Breast epithelium (tissue), 4 donors: ENCODE measurements around the gene FAM83E. TPM values are rescaled to one million over a fixed set of nuclear protein-coding genes. Genes with fewer than 3 reads are reported as not detected.
A peak's percentile ranks its signal among the peaks of the same experiment; 100 is the strongest.

Experiments
- DNase-seq, 2 donors: peaks; one replicate each; pipeline ENCODE4 v3.0.0-alpha.2; 2019; ENCODE audit warnings: low spot score in 2 of 2
- H3K27ac ChIP-seq, 2 donors: fragments of 200-600 bp; sonication (generic) in 1 of 2; one replicate each; pipeline ENCODE4 v1.5.1; 2016 to 2019; ENCODE audit warnings: mild to moderate bottlenecking in 1 of 2
- H3K27me3 ChIP-seq, 2 donors: fragments of 200-600 bp; sonication (generic) in 1 of 2; one replicate each; pipeline versions ENCODE4 v1.5.1 to v1.6.0; 2017 to 2019; ENCODE audit warnings: control low read depth in 1 of 2, mild to moderate bottlenecking in 1 of 2
- H3K36me3 ChIP-seq: fragments of 200-600 bp; one replicate; pipeline ENCODE4 v1.5.1; 2019
- H3K4me1 ChIP-seq, 2 donors: fragments of 200-600 bp; sonication (generic); one replicate each; pipeline ENCODE4 v1.5.1; 2016 to 2019; ENCODE audit warnings: control low read depth in 1 of 2
- H3K4me3 ChIP-seq, 3 donors: fragments of 200-600 bp; sonication (generic); 1 replicate in 2 of 3; 2 replicates in 1 of 3; pipeline ENCODE4 v1.5.1; 2016 to 2019; ENCODE audit warnings: mild to moderate bottlenecking in 3 of 3, moderate library complexity in 2 of 3
- H3K9me3 ChIP-seq, 2 donors: fragments of 200-600 bp; sonication (generic) in 1 of 2; one replicate each; pipeline ENCODE4 v1.5.1; 2016 to 2019; ENCODE audit warnings: control low read depth in 1 of 2
- CTCF ChIP-seq, 3 donors: fragments of 450-650 bp; IDR thresholded peaks; one replicate each; pipeline ENCODE4 v1.5.1; 2016 to 2017; ENCODE audit warnings: antibody characterized with exemption in 3 of 3, mild to moderate bottlenecking in 3 of 3, moderate library complexity in 3 of 3
- POLR2A ChIP-seq: fragments of 450-650 bp; IDR thresholded peaks from one replicate; pipeline ENCODE4 v1.6.1; 2016; ENCODE audit warnings: antibody characterized with exemption, mild to moderate bottlenecking, moderate library complexity
- POLR2AphosphoS5 ChIP-seq, 3 donors: sonication (generic); formaldehyde crosslinking; IDR thresholded peaks; one replicate each; pipeline ENCODE4 v1.6.1; 2017; ENCODE audit warnings: antibody characterized with exemption in 3 of 3
- intact Hi-C: fragments of 100-400 bp; cut with DNase I; formaldehyde crosslinking; loops from one replicate; pipeline ENCODE4 v1.15.1; 2023; ENCODE audit warnings: low total_unique reads
- total RNA-seq, 3 donors: library from RNA; depleted of rRNA; stranded (reverse); fragments of >200 nt; gene quantifications; one replicate each; pipeline ENCODE4 v1.1.0, GENCODE V29; 2016

The FAM83E gene
- total RNA-seq, 3 donors from 2014 or later: 3.3 to 5.6 TPM; not detected in 1

GRCh38 chr19:48636859-48637448, 22.1 kb upstream of the FAM83E start, which contains the start of gene DBP:
DBP (minus strand) TSS chr19:48637379; CDS start chr19:48636994, 385 bp downstream.
- intact Hi-C loops: no loop called here
- no peaks in the 10 kb centered on the region for H3K27me3 ChIP-seq
- H3K9me3 ChIP-seq: no peaks in the 10 kb centered on the region
- TF ChIP-seq POLR2AphosphoS5 (IDR thresholded peaks at IDR 0.05) (no peak), POLR2A (no peak), CTCF (IDR thresholded peaks at IDR 0.05) (peak in 1 of 3 donors; percentile 25)
- H3K4me1 ChIP-seq: peaks cover 0 to 7% of the 10 kb centered on the region in 2 donors
- peak in 1 of 2 donors; percentile 72 for DNase-seq
- H3K36me3 ChIP-seq: no peaks in the 10 kb centered on the region
- H3K27ac ChIP-seq: peak within 1 kb of the TSS; percentile 99
- peak within 1 kb of the TSS; percentile 63 to 88 (median 77) for H3K4me3 ChIP-seq

DNA sequence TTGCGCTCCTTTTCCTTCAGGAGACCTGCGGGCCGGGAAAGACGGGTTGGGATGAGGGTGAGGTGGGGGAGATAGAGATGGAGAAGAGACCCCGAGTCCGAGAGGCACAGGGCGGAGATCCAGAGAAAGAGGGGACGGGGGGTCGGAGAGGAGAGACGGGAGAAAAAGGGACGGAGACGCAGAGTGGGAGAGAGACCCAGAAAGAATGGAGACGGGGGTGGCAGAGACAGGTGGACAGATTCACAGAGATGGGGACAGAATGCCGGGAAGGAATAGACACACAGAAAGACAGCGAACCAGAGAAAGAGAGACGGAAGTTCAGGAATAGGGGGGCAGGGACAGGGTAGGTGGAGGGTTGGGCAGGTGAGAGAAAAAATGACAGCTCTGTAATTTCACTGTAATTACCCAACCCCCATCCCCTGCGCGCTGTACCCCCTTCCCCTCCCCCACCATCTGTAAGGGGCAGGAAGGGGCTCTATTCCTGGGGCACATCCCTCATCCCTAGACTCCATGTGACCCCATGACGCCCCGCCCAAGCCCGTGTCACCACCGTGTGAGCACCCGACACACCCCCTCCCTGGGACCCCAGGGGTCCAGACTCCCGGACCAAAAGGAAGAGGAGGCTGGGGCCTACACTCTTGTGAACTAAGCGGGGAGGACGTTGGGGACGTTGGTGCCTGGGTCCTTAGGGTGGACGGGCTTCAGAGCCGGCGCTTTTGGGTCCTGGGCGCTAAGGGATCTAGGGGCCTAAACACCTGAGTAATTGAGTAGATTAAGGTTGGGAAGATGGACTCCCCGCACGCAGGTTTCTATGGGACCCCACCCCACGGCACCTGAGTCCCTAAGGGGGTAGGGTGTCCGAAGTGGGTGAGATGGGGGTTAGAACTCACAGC, 21.3 kb upstream of the FAM83E start:
- no peak for TF ChIP-seq POLR2A
- no peak for TF ChIP-seq POLR2AphosphoS5 (IDR thresholded peaks at IDR 0.05)
- TF ChIP-seq CTCF (IDR thresholded peaks at IDR 0.05): no peak
- Histone ChIP-seq H3K27me3 (no peaks in the 10 kb centered on the region), H3K36me3 (no peaks in the 10 kb centered on the region), H3K27ac (peak overlapping the region; percentile 99), H3K4me3 (peak overlapping the region; percentile 63 to 88 (median 77)), H3K9me3 (no peaks in the 10 kb centered on the region), H3K4me1 (peaks cover 0 to 7% of the 10 kb centered on the region in 2 donors)
- intact Hi-C loops: no loop called here
- DNase-seq: no peak

DNA sequence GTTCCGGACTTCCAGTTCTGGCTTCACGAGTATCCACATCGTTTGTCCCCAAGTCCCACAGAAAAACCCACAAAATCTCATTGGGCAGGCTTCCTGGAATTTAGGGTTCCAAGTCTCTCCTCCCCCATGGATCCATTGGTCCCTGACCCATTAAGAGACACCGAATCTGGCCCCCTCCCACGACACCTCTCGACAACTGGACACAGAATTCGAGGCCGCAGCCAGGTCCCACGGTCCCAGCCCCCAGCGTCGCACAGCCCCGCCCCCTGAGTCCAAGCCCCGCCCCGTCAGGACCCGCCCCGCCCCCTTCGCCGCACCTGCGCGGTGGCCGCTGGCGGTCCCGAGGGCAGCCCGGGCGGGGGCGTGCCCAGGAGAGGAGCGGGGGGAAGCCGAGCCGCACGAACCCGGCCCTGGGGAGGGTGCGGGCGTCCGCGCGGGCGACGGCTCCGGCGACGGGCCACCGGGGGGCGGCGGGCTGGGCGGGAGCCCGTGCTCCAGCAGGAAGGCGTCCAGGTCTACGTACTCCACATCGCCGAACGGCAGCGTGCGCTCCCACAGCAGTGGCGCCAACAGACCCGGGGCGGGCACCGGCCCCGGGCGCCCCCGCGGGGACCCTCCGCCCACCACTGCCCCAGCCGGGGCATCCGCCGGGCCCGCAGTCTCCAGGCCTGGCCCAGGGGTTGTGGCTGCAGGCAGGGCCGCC, 20.5 kb upstream of the FAM83E start:
- intact Hi-C loops: no loop called here
- peak in 1 of 2 donors; percentile 83 for DNase-seq

DNA sequence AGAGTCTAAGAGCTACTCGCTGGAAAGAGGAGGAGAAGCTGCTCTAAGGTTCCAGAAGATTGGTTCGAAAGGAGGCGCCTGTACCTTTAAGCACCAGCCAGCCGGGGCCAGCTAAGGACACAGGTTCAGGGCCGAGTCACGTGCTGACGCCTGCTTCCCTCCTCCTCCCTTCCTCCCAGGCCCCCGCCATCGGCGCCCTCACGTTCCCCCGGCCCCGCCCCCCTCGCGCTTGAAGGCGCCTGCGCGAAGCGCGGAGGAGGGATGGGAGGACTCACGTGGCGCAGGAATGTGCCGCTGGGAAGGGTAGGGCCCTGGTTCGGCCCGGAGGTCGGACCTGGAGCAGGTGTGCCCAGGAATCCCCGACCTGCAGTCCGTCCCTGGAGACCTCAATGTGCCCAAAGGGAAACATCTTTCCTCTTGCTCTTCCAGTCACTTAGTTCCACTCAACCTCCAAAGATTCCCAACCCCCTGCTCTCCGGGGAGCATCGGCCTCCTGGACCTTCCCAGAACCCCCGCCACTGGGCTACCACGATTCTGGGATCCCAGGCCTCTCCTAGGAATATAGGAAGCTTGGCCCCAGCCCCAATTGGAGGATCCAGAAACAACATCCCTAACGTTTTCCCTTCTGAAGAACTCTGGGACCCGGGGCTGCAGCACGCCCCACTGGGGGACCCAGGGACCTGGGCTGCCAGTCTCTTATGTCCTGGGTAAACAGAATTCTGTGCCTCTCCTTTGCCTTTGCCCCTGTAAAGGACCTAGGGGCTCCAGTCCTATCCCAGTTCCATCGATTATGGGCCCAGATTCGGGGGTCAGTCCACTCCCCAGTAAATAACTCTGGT, 19.8 kb upstream of the FAM83E start:
- Histone ChIP-seq H3K4me1 (peaks cover 0 to 7% of the 10 kb centered on the region in 2 donors), H3K36me3 (no peaks in the 10 kb centered on the region), H3K27me3 (no peaks in the 10 kb centered on the region), H3K27ac (peak overlapping the region; percentile 99), H3K4me3 (peak overlapping the region; percentile 63 to 88 (median 77)), H3K9me3 (no peaks in the 10 kb centered on the region)
- DNase-seq: peak; percentile 97 to 98
- TF ChIP-seq POLR2AphosphoS5 (IDR thresholded peaks at IDR 0.05) (peak; percentile 77 to 93 (median 93)), CTCF (IDR thresholded peaks at IDR 0.05) (no peak), POLR2A (peak; percentile 53)
- intact Hi-C loops: no loop called here

More for the DNA sequence above, 20.5 kb upstream of the FAM83E start:
- Histone ChIP-seq H3K36me3 (no peaks in the 10 kb centered on the region), H3K4me3 (peak overlapping the region; percentile 63 to 88 (median 77)), H3K9me3 (no peaks in the 10 kb centered on the region), H3K27ac (peak overlapping the region; percentile 99), H3K27me3 (no peaks in the 10 kb centered on the region), H3K4me1 (peaks cover 0 to 7% of the 10 kb centered on the region in 2 donors)
- TF ChIP-seq CTCF (IDR thresholded peaks at IDR 0.05) (no peak), POLR2AphosphoS5 (IDR thresholded peaks at IDR 0.05) (peak in 1 of 3 donors; percentile 49)
